HepG2 (cell line): ENCODE results near the gene PRPSAP1.
"Not testable (repeated sequence)": the region's sequence is repeated elsewhere in the genome, so short reads cannot be mapped to it uniquely, and the experiment has no call there.

Experiments
- HHEX ChIP-seq: IDR thresholded peaks from 2 replicates; pipeline ENCODE4 v1.6.1; 2016; ENCODE audit warnings: control low read depth
- KLF16 ChIP-seq, 2 experiments: sonication (generic) in 1 of 2; formaldehyde crosslinking in 1 of 2; IDR thresholded peaks; 2 replicates each; pipeline versions ENCODE4 v1.6.1 to v1.8.0; 2016 to 2023; ENCODE audit warnings: missing genetic modification reagents in 2 of 2, missing compliant biosample characterization in 1 of 2
- MYC ChIP-seq: sonication (generic); formaldehyde crosslinking; IDR thresholded peaks from 2 replicates; pipeline ENCODE4 v1.9.0; 2021; ENCODE audit warnings: missing genetic modification reagents, borderline replicate concordance
- NFKBIZ ChIP-seq: IDR thresholded peaks from 2 replicates; pipeline ENCODE4 v1.6.1; 2018; ENCODE audit warnings: missing genetic modification reagents, missing compliant biosample characterization
- RELA ChIP-seq: sonication (generic); formaldehyde crosslinking; IDR thresholded peaks from 2 replicates; pipeline ENCODE4 v1.4.0; 2020; ENCODE audit warnings: missing genetic modification reagents
- TCF12 ChIP-seq, 2 experiments: fragments of 450-650 bp in 1 of 2; sonication (generic) in 1 of 2; formaldehyde crosslinking in 1 of 2; IDR thresholded peaks; 2 replicates each; pipeline versions ENCODE4 v1.6.1 to v1.8.0; 2017 to 2022; ENCODE audit warnings: antibody characterized with exemption in 1 of 2, mild to moderate bottlenecking in 1 of 2, missing genetic modification reagents in 1 of 2, moderate library complexity in 1 of 2
- ZFP41 ChIP-seq: sonication (generic); formaldehyde crosslinking; IDR thresholded peaks from 2 replicates; pipeline ENCODE4 v1.4.0; 2020; ENCODE audit warnings: mild to moderate bottlenecking, missing genetic modification reagents, borderline replicate concordance
- ZNF180 ChIP-seq: sonication (generic); formaldehyde crosslinking; IDR thresholded peaks from 2 replicates; pipeline ENCODE4 v1.4.0; 2020; ENCODE audit warnings: low read depth, missing genetic modification reagents, borderline replicate concordance
- ZSCAN29 ChIP-seq: sonication (generic); formaldehyde crosslinking; conservative IDR thresholded peaks from 2 replicates; pipeline ENCODE4 v1.4.0; 2020; ENCODE audit warnings: mild to moderate bottlenecking, missing genetic modification reagents
- TF ChIP-seq, protein P1 (sequence below): sonication (generic); formaldehyde crosslinking; IDR thresholded peaks from 2 replicates; pipeline ENCODE4 v1.4.0; 2020; ENCODE audit warnings: mild to moderate bottlenecking, missing genetic modification reagents
- TF ChIP-seq, protein P2 (sequence below): sonication (generic); formaldehyde crosslinking; IDR thresholded peaks from 2 replicates; pipeline ENCODE4 v1.5.0; 2020; ENCODE audit warnings: mild to moderate bottlenecking, missing genetic modification reagents, moderate library complexity

DNA sequence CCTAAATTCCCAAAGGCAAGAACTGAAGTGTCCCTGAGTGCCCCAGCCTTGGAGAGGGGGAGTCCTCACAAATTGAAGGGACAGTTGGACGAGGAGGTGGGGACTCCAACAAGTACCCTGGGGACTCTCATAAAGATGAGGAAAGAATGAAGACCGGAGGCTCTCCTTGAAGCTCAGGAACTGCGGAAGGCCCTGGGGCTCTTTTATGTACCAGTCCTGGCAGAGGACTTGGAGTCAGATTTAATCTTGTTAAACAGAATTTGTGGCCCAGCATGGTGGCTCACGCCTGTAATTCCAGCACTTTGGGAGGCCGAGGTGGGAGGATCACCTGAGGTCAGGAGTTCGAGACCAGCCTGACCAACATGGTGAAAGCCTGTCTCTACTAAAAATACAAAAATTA, 6.1 kb upstream of the PRPSAP1 start:
- TF ChIP-seq ZFP41 (CRISPR knock-in tag); NFKBIZ (CRISPR knock-in tag); HHEX; RELA (CRISPR knock-in tag); KLF16 (CRISPR knock-in tag; IDR thresholded peaks at IDR 0.05); ZNF180 (CRISPR knock-in tag); MYC (CRISPR knock-in tag); ZSCAN29 (CRISPR knock-in tag); TCF12 (IDR thresholded peaks at IDR 0.05); TCF12 (CRISPR knock-in tag; IDR thresholded peaks at IDR 0.05): not testable (repeated sequence)
- TF ChIP-seq, protein P1, sequence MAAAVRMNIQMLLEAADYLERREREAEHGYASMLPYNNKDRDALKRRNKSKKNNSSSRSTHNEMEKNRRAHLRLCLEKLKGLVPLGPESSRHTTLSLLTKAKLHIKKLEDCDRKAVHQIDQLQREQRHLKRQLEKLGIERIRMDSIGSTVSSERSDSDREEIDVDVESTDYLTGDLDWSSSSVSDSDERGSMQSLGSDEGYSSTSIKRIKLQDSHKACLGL (CRISPR knock-in tag), result not testable (repeated sequence)
- TF ChIP-seq, protein P2, sequence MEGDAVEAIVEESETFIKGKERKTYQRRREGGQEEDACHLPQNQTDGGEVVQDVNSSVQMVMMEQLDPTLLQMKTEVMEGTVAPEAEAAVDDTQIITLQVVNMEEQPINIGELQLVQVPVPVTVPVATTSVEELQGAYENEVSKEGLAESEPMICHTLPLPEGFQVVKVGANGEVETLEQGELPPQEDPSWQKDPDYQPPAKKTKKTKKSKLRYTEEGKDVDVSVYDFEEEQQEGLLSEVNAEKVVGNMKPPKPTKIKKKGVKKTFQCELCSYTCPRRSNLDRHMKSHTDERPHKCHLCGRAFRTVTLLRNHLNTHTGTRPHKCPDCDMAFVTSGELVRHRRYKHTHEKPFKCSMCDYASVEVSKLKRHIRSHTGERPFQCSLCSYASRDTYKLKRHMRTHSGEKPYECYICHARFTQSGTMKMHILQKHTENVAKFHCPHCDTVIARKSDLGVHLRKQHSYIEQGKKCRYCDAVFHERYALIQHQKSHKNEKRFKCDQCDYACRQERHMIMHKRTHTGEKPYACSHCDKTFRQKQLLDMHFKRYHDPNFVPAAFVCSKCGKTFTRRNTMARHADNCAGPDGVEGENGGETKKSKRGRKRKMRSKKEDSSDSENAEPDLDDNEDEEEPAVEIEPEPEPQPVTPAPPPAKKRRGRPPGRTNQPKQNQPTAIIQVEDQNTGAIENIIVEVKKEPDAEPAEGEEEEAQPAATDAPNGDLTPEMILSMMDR (CRISPR knock-in tag), result not testable (repeated sequence)
